Right kidney (tissue), 9 donors: ENCODE results near the gene AMBN.

Experiments used
- DNase-seq: peaks from one replicate; pipeline ENCODE4 v3.0.0-alpha.2; 2016
- long read RNA-seq, 8 donors: transcript quantifications; one replicate each; lab custom pipeline, GENCODE V29; 2026

Gene AMBN
- long read RNA-seq, donor 1, partial matches to known transcripts, result 0 of 3 reads
- long read RNA-seq, donor 1, other reads (novel, unspliced or antisense), result 0 of 3 reads
- long read RNA-seq, donor 2, result 0 reads
- long read RNA-seq, donor 3, result 0 reads
- long read RNA-seq, donor 4, partial matches to known transcripts, result 0 of 1 reads
- long read RNA-seq, donor 4, other reads (novel, unspliced or antisense), result 0 of 1 reads
- long read RNA-seq, donor 5, result 0 reads
- long read RNA-seq, donor 6, result 0 reads
- long read RNA-seq, donor 7, result 0 reads
- long read RNA-seq, donor 8, result 0 reads

GRCh38 chr4:70591955-70592582 lies at the start of gene AMBN:
TSS of gene AMBN (plus strand) at chr4:70592256. CDS start at chr4:70592359, 103 bp downstream.
- no peak for DNase-seq

GRCh38 chr4:70544279-70544868 lies 47.7 kb upstream of the AMBN start:
- DNase-seq, result no peak

GRCh38 chr4:70556856-70557255 lies 35.2 kb upstream of the AMBN start:
- DNase-seq, result no peak

- DNase-seq, result no peak
These were observed 32.7 kb upstream of the AMBN start for GRCh38 chr4:70559211-70559830.

GRCh38 chr4:70559924-70560323 lies 32.1 kb upstream of the AMBN start:
- no peak for DNase-seq

GRCh38 chr4:70564033-70564432 lies 28.0 kb upstream of the AMBN start:
- no peak for DNase-seq

GRCh38 chr4:70570796-70571195 lies 21.3 kb upstream of the AMBN start:
- no peak for DNase-seq

GRCh38 chr4:70571772-70572171 lies 20.3 kb upstream of the AMBN start:
- peak; percentile 22 for DNase-seq

GRCh38 chr4:70575964-70576363 lies 16.1 kb upstream of the AMBN start:
- no peak for DNase-seq

- DNase-seq, result no peak
These were observed 14.7 kb upstream of the AMBN start for GRCh38 chr4:70577220-70577927.

- no peak for DNase-seq
These were observed 10.1 kb upstream of the AMBN start for GRCh38 chr4:70581980-70582379.

GRCh38 chr4:70583952-70584834 lies 7.9 kb upstream of the AMBN start:
- DNase-seq, result no peak

GRCh38 chr4:70586841-70587240 lies 5.2 kb upstream of the AMBN start:
- no peak for DNase-seq

- DNase-seq, result no peak
These were observed 2.3 kb upstream of the AMBN start for GRCh38 chr4:70589785-70590184.

- DNase-seq, result no peak
These were observed 2.1 kb downstream of the AMBN start for GRCh38 chr4:70594196-70594595.

GRCh38 chr4:70600305-70600704 lies 8.2 kb downstream of the AMBN start:
- no peak for DNase-seq

- peak; percentile 21 for DNase-seq
These were observed 8.9 kb downstream of the AMBN start for GRCh38 chr4:70600977-70601376.

- peak; percentile 37 for DNase-seq
These were observed 9.5 kb downstream of the AMBN start for GRCh38 chr4:70601422-70602039.

GRCh38 chr4:70603856-70604255 lies 11.8 kb downstream of the AMBN start:
- no peak for DNase-seq

- DNase-seq, result no peak
These were observed 14.4 kb downstream of the AMBN start for GRCh38 chr4:70606459-70606858.

- no peak for DNase-seq
These were observed 15.3 kb downstream of the AMBN start for GRCh38 chr4:70607334-70607853.
